KMS-11 (cell line): ENCODE measurements around the gene LIF.
"Not testable (repeated sequence)": the region's sequence is repeated elsewhere in the genome, so short reads cannot be mapped to it uniquely, and the experiment has no call there.

Source experiments
- H2AFZ ChIP-seq: fragments of 200-600 bp; sonication (generic); 2 replicates; pipeline ENCODE4 v1.6.1; 2016; ENCODE audit warnings: antibody characterized with exemption, mixed run types, low read depth
- H3K27ac ChIP-seq: fragments of 200-600 bp; sonication (generic); 2 replicates; pipeline ENCODE4 v1.6.1; 2016; ENCODE audit warnings: mild to moderate bottlenecking, mixed run types
- H3K27me3 ChIP-seq: fragments of 200-600 bp; sonication (generic); 2 replicates; pipeline ENCODE4 v1.6.1; 2017; ENCODE audit warnings: mild to moderate bottlenecking, low read depth, mixed run types, moderate library complexity; ENCODE audit not compliant: insufficient read depth
- H3K36me3 ChIP-seq: fragments of 200-600 bp; sonication (generic); 2 replicates; pipeline ENCODE4 v1.6.1; 2017; ENCODE audit warnings: mild to moderate bottlenecking, mixed run types; ENCODE audit not compliant: insufficient read depth
- H3K4me1 ChIP-seq: fragments of 200-600 bp; sonication (generic); 2 replicates; pipeline ENCODE4 v1.6.1; 2016; ENCODE audit warnings: mild to moderate bottlenecking, low read depth, mixed run types; ENCODE audit not compliant: poor library complexity, severe bottlenecking
- H3K4me2 ChIP-seq: fragments of 200-600 bp; sonication (generic); 2 replicates; pipeline ENCODE4 v1.7.0; 2016; ENCODE audit warnings: mild to moderate bottlenecking, mixed run types
- H3K4me3 ChIP-seq: fragments of 200-600 bp; sonication (generic); IDR thresholded peaks from 2 replicates; pipeline ENCODE4 v1.6.1; 2017; ENCODE audit warnings: low read depth, low read length, mixed read lengths; ENCODE audit not compliant: insufficient read depth
- H3K79me2 ChIP-seq: fragments of 200-600 bp; sonication (generic); 2 replicates; pipeline ENCODE4 v1.6.1; 2016; ENCODE audit warnings: low read depth, mixed run types; ENCODE audit not compliant: insufficient read depth
- H3K9ac ChIP-seq: fragments of 200-600 bp; sonication (generic); 2 replicates; pipeline ENCODE4 v1.6.1; 2016; ENCODE audit warnings: mild to moderate bottlenecking, mixed run types
- H4K20me1 ChIP-seq: fragments of 200-600 bp; sonication (generic); 2 replicates; pipeline ENCODE4 v1.6.1; 2016; ENCODE audit warnings: mild to moderate bottlenecking, mixed run types; ENCODE audit not compliant: insufficient read depth
- TF ChIP-seq, protein P1 (sequence below): fragments of 200-600 bp; sonication (generic); conservative IDR thresholded peaks from 2 replicates; pipeline ENCODE4 v1.6.1; 2017; ENCODE audit warnings: low read depth, mild to moderate bottlenecking, antibody characterized with exemption, low read length, moderate library complexity, mixed read lengths

LIF gene

DNA sequence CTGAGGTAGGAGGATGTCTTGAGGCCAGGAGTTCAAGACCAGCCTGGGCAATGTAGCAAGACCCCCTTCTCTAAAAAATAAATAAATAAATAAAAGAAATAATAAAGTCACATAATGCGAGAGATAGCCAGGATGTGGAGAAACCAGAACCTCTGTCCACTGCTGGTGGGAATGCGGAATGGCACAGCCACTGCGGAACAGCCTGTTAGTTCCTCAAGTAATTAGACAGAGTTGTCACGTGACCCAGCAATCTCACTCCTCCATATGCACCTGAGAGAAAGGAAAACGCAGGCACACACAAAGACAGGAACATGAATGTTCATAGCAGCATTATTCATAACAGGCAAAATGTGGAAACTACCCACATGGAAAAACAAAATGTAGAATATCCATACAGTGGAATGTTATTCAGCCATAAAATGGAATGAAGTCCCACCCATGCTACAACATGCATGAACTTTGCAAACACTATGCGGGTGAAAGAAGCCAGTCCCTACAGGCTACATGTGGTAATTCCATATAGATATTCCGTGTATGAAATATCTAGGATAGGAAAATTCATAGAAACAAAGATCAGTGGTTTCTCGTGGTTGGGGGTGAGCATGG, 27.4 kb downstream of the LIF start:
- Histone ChIP-seq H4K20me1 (no peaks in the 10 kb centered on the region), H3K4me1 (peaks cover 17% of the 10 kb centered on the region), H3K9ac (no peak overlapping the region), H2AFZ (no peak overlapping the region), H3K4me2 (no peak overlapping the region), H3K36me3 (no peaks in the 10 kb centered on the region), H3K79me2 (no peaks in the 10 kb centered on the region), H3K4me3 (no peak overlapping the region), H3K27ac (no peak overlapping the region), H3K27me3 (peaks cover 22% of the 10 kb centered on the region; the same call in 1 of the 2 replicates)
- TF ChIP-seq, protein P1, sequence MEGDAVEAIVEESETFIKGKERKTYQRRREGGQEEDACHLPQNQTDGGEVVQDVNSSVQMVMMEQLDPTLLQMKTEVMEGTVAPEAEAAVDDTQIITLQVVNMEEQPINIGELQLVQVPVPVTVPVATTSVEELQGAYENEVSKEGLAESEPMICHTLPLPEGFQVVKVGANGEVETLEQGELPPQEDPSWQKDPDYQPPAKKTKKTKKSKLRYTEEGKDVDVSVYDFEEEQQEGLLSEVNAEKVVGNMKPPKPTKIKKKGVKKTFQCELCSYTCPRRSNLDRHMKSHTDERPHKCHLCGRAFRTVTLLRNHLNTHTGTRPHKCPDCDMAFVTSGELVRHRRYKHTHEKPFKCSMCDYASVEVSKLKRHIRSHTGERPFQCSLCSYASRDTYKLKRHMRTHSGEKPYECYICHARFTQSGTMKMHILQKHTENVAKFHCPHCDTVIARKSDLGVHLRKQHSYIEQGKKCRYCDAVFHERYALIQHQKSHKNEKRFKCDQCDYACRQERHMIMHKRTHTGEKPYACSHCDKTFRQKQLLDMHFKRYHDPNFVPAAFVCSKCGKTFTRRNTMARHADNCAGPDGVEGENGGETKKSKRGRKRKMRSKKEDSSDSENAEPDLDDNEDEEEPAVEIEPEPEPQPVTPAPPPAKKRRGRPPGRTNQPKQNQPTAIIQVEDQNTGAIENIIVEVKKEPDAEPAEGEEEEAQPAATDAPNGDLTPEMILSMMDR, result no peak

DNA sequence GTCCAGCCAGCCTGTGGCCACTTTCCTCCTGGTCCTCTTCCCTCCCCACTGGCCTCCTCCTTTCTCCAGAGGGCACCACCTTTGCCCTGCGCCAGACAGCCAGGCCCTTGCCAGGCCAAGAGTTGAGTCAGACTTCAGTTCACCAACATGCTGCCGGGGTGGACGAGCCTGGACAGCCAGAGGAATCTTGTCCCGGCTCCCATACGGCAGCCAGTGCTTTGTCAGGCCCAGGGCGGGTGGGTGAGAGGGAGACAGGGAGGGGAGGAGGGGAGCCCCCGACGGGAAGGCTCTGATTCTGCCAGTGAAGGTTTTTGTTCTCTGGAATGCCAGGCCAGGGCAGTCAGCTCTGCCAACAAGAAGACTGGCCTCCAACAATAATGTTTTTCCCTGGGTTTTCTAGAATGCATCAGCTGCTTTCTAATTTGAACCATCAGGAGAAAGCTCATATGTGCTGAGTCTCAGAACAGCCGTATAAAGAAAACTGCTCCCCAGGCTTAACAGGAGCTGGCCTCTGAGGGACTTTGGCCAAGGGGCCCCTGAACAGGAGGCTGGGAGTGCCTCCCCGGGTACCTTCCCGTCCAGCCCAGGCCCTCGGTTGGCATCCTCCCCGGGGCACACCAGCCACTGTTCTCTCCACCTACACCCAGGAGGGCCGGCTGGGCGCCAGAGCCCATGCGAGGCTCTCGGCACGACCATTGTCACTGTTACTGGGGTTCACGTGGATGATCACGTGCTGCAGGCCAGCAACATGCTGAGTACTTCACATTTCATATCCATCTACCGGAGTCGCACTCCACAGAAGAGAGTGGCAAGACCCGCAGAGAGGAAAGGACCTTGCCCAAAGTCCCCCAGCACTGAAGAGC, 28.6 kb downstream of the LIF start:
- Histone ChIP-seq H3K4me3 (no peak overlapping the region), H3K79me2 (no peaks in the 10 kb centered on the region), H3K4me1 (peaks cover 17% of the 10 kb centered on the region), H3K9ac (no peak overlapping the region), H2AFZ (no peak overlapping the region), H4K20me1 (no peaks in the 10 kb centered on the region), H3K27me3 (peaks cover 22% of the 10 kb centered on the region; the same call in 1 of the 2 replicates), H3K36me3 (no peaks in the 10 kb centered on the region), H3K4me2 (no peak overlapping the region), H3K27ac (no peak overlapping the region)
- TF ChIP-seq, protein P1, result no peak

DNA sequence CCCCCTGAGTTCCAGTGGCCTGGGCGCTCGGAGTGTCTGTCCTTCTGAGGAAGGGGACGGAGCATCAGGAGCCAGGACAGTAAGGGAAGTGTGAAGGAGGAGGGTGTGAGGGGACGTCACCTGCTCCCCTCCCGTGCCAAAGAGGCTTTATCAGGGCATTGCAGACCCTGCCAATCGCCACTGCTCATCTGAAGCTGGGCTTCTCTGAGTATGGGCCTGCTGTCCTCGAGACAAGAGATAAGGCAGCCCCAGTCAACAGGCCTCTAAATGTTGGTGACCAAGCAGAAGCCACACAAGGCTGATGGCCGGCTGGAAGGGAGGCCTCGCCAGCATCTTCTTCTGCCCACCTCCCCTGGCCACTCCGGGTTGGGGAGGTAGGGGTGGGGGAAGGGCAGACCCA, 29.8 kb downstream of the LIF start:
- peaks cover 15% of the 10 kb centered on the region for H3K4me1 ChIP-seq
- no peaks in the 10 kb centered on the region for H4K20me1 ChIP-seq
- no peak overlapping the region for H3K9ac ChIP-seq
- H3K4me2 ChIP-seq, result no peak overlapping the region
- H3K27me3 ChIP-seq, result peaks cover 16% of the 10 kb centered on the region; the same call in 1 of the 2 replicates
- H3K79me2 ChIP-seq, result no peaks in the 10 kb centered on the region
- H3K27ac ChIP-seq, result no peak overlapping the region
- H2AFZ ChIP-seq, result no peak overlapping the region
- no peak overlapping the region for H3K4me3 ChIP-seq
- TF ChIP-seq, protein P1, result no peak
- no peaks in the 10 kb centered on the region for H3K36me3 ChIP-seq

DNA sequence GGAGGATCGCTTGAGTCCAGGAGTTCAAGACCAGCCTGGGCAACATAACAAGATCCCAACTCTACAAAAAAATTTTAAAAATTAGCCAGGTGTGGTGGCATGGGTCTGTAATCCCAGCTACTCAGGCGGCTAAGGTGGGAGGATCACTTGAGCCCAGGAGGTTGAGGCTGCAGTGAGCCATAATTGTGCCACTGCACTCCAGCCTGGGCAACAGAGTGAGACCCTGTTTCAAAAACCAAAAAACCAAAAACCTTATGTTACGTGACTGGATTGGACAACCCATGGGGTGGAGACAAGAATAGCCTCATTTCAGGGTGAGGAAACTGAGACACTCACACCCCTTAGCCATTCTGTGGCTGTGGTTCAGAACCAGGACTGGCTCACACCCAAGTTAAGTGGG, 30.3 kb downstream of the LIF start:
- H3K9ac ChIP-seq, H3K4me2 ChIP-seq, H3K27ac ChIP-seq, H2AFZ ChIP-seq, H3K36me3 ChIP-seq, H4K20me1 ChIP-seq, H3K4me3 ChIP-seq, H3K79me2 ChIP-seq: not testable (repeated sequence)
- Histone ChIP-seq H3K4me1 (peaks cover 11% of the 10 kb centered on the region), H3K27me3 (peaks cover 12% of the 10 kb centered on the region; the same call in 1 of the 2 replicates)
